Stimulated activated CD4-positive, alpha-beta T cell treated with anti-CD3 and anti-CD28 coated beads, TNF-alpha, amount 100 ng/mL, for 48 hours (primary cell): ENCODE measurements around the gene ZCCHC24.

Source experiments
- DNase-seq, 3 donors: peaks; one replicate each; pipeline ENCODE4 v3.0.0-alpha.2; 2020; ENCODE audit warnings: low read depth in 3 of 3

ZCCHC24 gene

GRCh38 chr10:79399223-79399831, 46.1 kb downstream of the ZCCHC24 start:
- DNase-seq: no peak

- DNase-seq: no peak
These were observed 46.8 kb downstream of the ZCCHC24 start for GRCh38 chr10:79398642-79399041.

- no peak for DNase-seq
These were observed 47.7 kb downstream of the ZCCHC24 start for GRCh38 chr10:79397575-79398303.

- no peak for DNase-seq
These were observed 48.4 kb downstream of the ZCCHC24 start for GRCh38 chr10:79397051-79397450.

GRCh38 chr10:79396520-79396919, 48.9 kb downstream of the ZCCHC24 start:
- DNase-seq: no peak

GRCh38 chr10:79394664-79395063, 50.8 kb downstream of the ZCCHC24 start:
- DNase-seq: no peak

- DNase-seq: no peak
These were observed 51.4 kb downstream of the ZCCHC24 start for GRCh38 chr10:79393924-79394610.

GRCh38 chr10:79393221-79393923, 52.1 kb downstream of the ZCCHC24 start:
- DNase-seq: no peak

GRCh38 chr10:79392506-79393176, 52.8 kb downstream of the ZCCHC24 start:
- no peak for DNase-seq

GRCh38 chr10:79392020-79392398, 53.4 kb downstream of the ZCCHC24 start:
- no peak for DNase-seq

- DNase-seq: no peak
These were observed 54.0 kb downstream of the ZCCHC24 start for GRCh38 chr10:79391231-79392019.

- DNase-seq: no peak
These were observed 54.7 kb downstream of the ZCCHC24 start for GRCh38 chr10:79390551-79391229.

GRCh38 chr10:79390057-79390456, 55.4 kb downstream of the ZCCHC24 start:
- DNase-seq: no peak

GRCh38 chr10:79387974-79388850, 57.2 kb downstream of the ZCCHC24 start:
- no peak for DNase-seq

GRCh38 chr10:79387466-79387973, 57.9 kb downstream of the ZCCHC24 start:
- no peak for DNase-seq

GRCh38 chr10:79386637-79387465, 58.6 kb downstream of the ZCCHC24 start:
- no peak for DNase-seq

- DNase-seq: no peak
These were observed 59.5 kb downstream of the ZCCHC24 start for GRCh38 chr10:79385804-79386531.

GRCh38 chr10:79385392-79385795, 60.0 kb downstream of the ZCCHC24 start:
- DNase-seq: no peak
